Kidney (tissue), 14 donors: ENCODE measurements around the gene ATP6V1F. TPM values are rescaled to one million over a fixed set of nuclear protein-coding genes. Genes with fewer than 3 reads are reported as not detected.

Experiments used
- DNase-seq, 5 donors: peaks; one replicate each; pipeline ENCODE4 v3.0.0-alpha.2; 2013 to 2020
- FAIRE-seq: peaks from 2 replicates; lab custom pipeline; 2012; peaks lifted over from hg19 to GRCh38; lab: Jason Lieb, UNC
- H3K27ac ChIP-seq, 2 donors: one replicate each; pipeline ENCODE4 v1.7.0; 2013; ENCODE audit warnings: low read depth in 2 of 2, low read length in 2 of 2, inconsistent platforms in 1 of 2
- H3K27me3 ChIP-seq: one replicate; pipeline ENCODE4 v1.7.1; 2013; ENCODE audit warnings: low read length, inconsistent platforms; ENCODE audit not compliant: control insufficient read depth, insufficient read depth
- H3K36me3 ChIP-seq, 3 donors: one replicate each; pipeline versions ENCODE4 v1.7.0 to v1.7.1; 2013; ENCODE audit warnings: low read length in 3 of 3, control low read depth in 1 of 3, inconsistent platforms in 1 of 3; ENCODE audit not compliant: insufficient read depth in 3 of 3, control insufficient read depth in 2 of 3
- H3K4me1 ChIP-seq, 3 donors: one replicate each; pipeline versions ENCODE4 v1.7.0 to v1.7.1; 2013; ENCODE audit warnings: low read length in 3 of 3, inconsistent platforms in 1 of 3, low read depth in 1 of 3; ENCODE audit not compliant: control insufficient read depth in 2 of 3, insufficient read depth in 2 of 3
- H3K4me3 ChIP-seq, 3 donors: one replicate each; pipeline versions ENCODE4 v1.7.0 to v1.8.1; 2013; ENCODE audit warnings: low read length in 3 of 3, control low read depth in 1 of 3, inconsistent platforms in 1 of 3
- H3K9ac ChIP-seq, 3 donors: one replicate each; pipeline versions ENCODE4 v1.7.0 to v1.7.1; 2013; ENCODE audit warnings: low read length in 3 of 3, control low read depth in 1 of 3, inconsistent platforms in 1 of 3
- H3K9me3 ChIP-seq, 3 donors: one replicate each; pipeline versions ENCODE4 v1.7.0 to v1.7.1; 2013; ENCODE audit warnings: low read length in 3 of 3, control low read depth in 1 of 3, inconsistent platforms in 1 of 3; ENCODE audit not compliant: control insufficient read depth in 2 of 3, insufficient read depth in 1 of 3
- CTCF ChIP-seq: IDR thresholded peaks from 3 replicates; pipeline ENCODE4 v1.5.1; 2012; ENCODE audit warnings: mild to moderate bottlenecking, moderate library complexity, borderline replicate concordance; ENCODE audit not compliant: insufficient read depth; ENCODE audit errors: extremely low read depth
- intact Hi-C: fragments of 100-400 bp; cut with DNase I; formaldehyde crosslinking; loops from one replicate; pipeline ENCODE4 v1.11.1; 2022
- polyA plus RNA-seq: library from polyadenylated mRNA; stranded (reverse); fragments of 350-450 nt; fragmentation: Illumina TruSeq; extraction: RNeasy Lipid Tissue Mini Kit (QIAGEN cat#74804); gene quantifications from one replicate; pipeline ENCODE4 v1.2.3, GENCODE V29; 2014; ENCODE audit warnings: low read depth, low replicate concordance; ENCODE audit not compliant: insufficient read depth
- total RNA-seq: library from RNA; stranded (reverse); fragmentation: NEBNext Ultra II Directional; extraction: Animal tissue kit (Norgen Biotek cat#: 25700); gene quantifications from one replicate; pipeline ENCODE4 v1.2.1, GENCODE V29; 2021
- donor health status: control.
- donor health status: control.
- donor health status: control.
- donor health status: control.
- donor health status: control.
- donor health status: DM: yes; HTN: yes; CAD: no.
- donor health status: Normal renal cell carcinoma (clear cell type).

Gene ATP6V1F
- total and polyA plus RNA-seq, 2 donors from 2014 or later: 161 to 684 TPM

DNA sequence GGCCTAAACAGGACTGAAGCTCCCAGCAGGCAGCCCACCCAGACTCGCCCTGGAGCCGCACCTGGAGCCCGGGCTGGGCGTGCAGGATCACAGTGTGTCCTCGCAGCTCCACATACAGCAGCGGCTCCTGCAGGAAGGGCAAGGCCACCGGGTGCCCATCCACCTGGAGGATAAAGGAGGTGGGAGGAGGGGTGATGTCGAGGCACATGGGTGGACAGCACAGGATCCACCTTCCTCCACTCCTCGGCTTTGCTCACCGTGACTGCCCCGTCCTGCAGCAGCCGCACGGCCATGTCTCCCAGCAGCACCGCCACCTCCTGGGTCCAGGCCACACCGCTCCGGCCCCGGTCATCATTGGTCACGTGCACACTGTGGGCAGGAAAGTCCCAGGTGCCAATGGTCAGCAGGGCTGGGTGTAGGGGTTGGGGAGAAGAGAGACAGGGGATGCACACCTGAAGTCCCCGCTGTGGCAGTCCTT, 16.8 kb downstream of the ATP6V1F start:
- no peak for TF ChIP-seq CTCF
- no peak for FAIRE-seq
- Histone ChIP-seq H3K9me3 (no peaks in the 10 kb centered on the region), H3K27ac (no peak overlapping the region), H3K36me3 (no peaks in the 10 kb centered on the region), H3K4me3 (no peak overlapping the region), H3K27me3 (no peaks in the 10 kb centered on the region), H3K9ac (no peak overlapping the region), H3K4me1 (peaks cover 0 to 2% (median 0%) of the 10 kb centered on the region in 3 donors)
- intact Hi-C loops: no loop called here
- DNase-seq: peak in 2 of 5 donors; percentile 48 to 74

DNA sequence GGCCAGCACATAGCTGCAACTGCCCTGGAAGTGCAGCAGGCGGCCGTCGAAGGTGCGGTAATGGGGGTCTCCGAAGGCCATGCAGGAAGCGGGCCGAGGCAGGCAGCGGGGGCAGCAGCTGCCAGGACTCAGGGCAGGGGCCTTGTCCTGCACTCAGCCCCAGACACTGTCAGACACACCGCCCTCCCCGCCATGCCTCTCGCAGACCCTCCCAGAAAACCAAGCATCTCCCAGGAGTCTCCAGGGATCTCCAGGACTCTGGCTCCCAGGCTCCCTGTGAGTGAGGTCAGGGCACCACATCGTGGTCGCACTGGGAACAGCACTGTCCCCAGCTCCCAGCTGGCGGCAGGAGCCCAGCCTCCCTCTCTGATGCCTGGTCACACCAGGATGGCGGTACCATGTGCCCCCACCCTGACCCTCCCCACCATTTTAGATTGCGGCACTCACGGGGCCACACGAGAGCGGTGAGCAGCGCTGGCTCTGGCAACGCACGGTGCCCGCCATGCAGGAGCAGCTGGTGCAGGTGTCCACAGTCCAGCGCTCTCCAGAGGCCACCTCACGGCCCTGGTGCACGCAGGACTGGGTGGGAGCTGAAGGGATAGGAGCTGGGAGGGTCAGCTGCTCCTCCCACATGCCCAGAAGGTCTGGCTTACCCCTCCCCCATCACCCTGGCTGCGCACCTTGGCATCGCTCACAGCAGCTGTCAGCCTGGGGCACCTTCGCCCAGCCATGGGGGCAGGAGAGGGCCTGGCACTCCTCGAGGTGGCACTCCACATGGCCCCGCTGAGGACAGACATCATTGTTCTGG, 17.5 kb downstream of the ATP6V1F start:
- peak; percentile 48 for TF ChIP-seq CTCF
- Histone ChIP-seq H3K9ac (no peak overlapping the region), H3K27me3 (no peaks in the 10 kb centered on the region), H3K27ac (no peak overlapping the region), H3K9me3 (no peaks in the 10 kb centered on the region), H3K4me1 (no peaks in the 10 kb centered on the region), H3K4me3 (no peak overlapping the region), H3K36me3 (no peaks in the 10 kb centered on the region)
- intact Hi-C loops: no loop called here
- no peak for FAIRE-seq
- peak; percentile 69 to 82 (median 80) for DNase-seq

- Histone ChIP-seq H3K27me3 (no peaks in the 10 kb centered on the region), H3K27ac (no peak overlapping the region), H3K4me1 (no peaks in the 10 kb centered on the region), H3K36me3 (no peaks in the 10 kb centered on the region), H3K4me3 (no peak overlapping the region), H3K9ac (no peak overlapping the region), H3K9me3 (no peaks in the 10 kb centered on the region)
- no peak for FAIRE-seq
- peak in 2 of 5 donors; percentile 31 to 59 for DNase-seq
- intact Hi-C loops: no loop called here
- TF ChIP-seq CTCF: no peak
Measured at GRCh38 chr7:128880791-128881457, 18.3 kb downstream of the ATP6V1F start.
